Astrocyte (in vitro differentiated cells and primary cell): ENCODE results near the gene NFATC1. TPM values are rescaled to one million over a fixed set of nuclear protein-coding genes. Genes with fewer than 3 reads are reported as not detected.

Experiments used
- DNase-seq: peaks from one replicate; pipeline ENCODE4 v3.0.0-alpha.2; 2010; ENCODE audit warnings: low read depth
- FAIRE-seq: peaks from 2 replicates; lab custom pipeline; 2011; peaks lifted over from hg19 to GRCh38; lab: Jason Lieb, UNC
- H2AFZ ChIP-seq: 2 replicates; pipeline ENCODE4 v1.6.0; 2012; ENCODE audit warnings: low read depth, low read length, inconsistent platforms
- H3K27ac ChIP-seq: 2 replicates; pipeline ENCODE4 v1.5.1; 2011; ENCODE audit warnings: low read depth, low read length, inconsistent platforms
- H3K27me3 ChIP-seq: 2 replicates; pipeline ENCODE4 v1.6.0; 2011; ENCODE audit warnings: low read length, inconsistent platforms; ENCODE audit not compliant: insufficient read depth
- H3K36me3 ChIP-seq: 2 replicates; pipeline ENCODE4 v1.5.1; 2011; ENCODE audit warnings: low read length, inconsistent platforms; ENCODE audit not compliant: insufficient read depth
- H3K4me1 ChIP-seq: 2 replicates; pipeline ENCODE4 v1.5.1; 2011; ENCODE audit warnings: low read length, inconsistent platforms; ENCODE audit not compliant: insufficient read depth
- H3K4me2 ChIP-seq: 2 replicates; pipeline ENCODE4 v1.6.0; 2012; ENCODE audit warnings: low read length, inconsistent platforms
- H3K4me3 ChIP-seq: 2 replicates; pipeline ENCODE4 v1.5.1; 2011; ENCODE audit warnings: low read depth, mild to moderate bottlenecking, low read length, inconsistent platforms; ENCODE audit not compliant: insufficient read depth
- H3K79me2 ChIP-seq: 2 replicates; pipeline ENCODE4 v1.6.0; 2012; ENCODE audit warnings: mild to moderate bottlenecking, low read length, inconsistent platforms; ENCODE audit not compliant: insufficient read depth
- H3K9ac ChIP-seq: 2 replicates; pipeline ENCODE4 v1.6.0; 2012; ENCODE audit warnings: mild to moderate bottlenecking, low read length, inconsistent platforms
- H3K9me3 ChIP-seq: 2 replicates; pipeline ENCODE4 v1.5.1; 2012; ENCODE audit warnings: low read depth, mild to moderate bottlenecking, low read length, inconsistent platforms; ENCODE audit not compliant: insufficient read depth
- H4K20me1 ChIP-seq: 2 replicates; pipeline ENCODE4 v1.6.0; 2012; ENCODE audit warnings: low read length, inconsistent platforms; ENCODE audit not compliant: insufficient read depth
- H3K27ac Mint-ChIP-seq: one replicate; pipeline ENCODE4 v1.8.0; 2021; ENCODE audit warnings: mild to moderate bottlenecking, mixed read lengths; ENCODE audit not compliant: unreplicated experiment
- H3K27me3 Mint-ChIP-seq: one replicate; pipeline ENCODE4 v1.8.0; 2021; ENCODE audit warnings: low read depth, mixed read lengths; ENCODE audit not compliant: unreplicated experiment
- H3K36me3 Mint-ChIP-seq: one replicate; pipeline ENCODE4 v1.8.0; 2021; ENCODE audit warnings: low read depth, mixed read lengths; ENCODE audit not compliant: unreplicated experiment
- H3K4me1 Mint-ChIP-seq: one replicate; pipeline ENCODE4 v1.8.0; 2021; ENCODE audit warnings: low read depth, mixed read lengths; ENCODE audit not compliant: unreplicated experiment
- H3K4me3 Mint-ChIP-seq: one replicate; pipeline ENCODE4 v1.8.0; 2021; ENCODE audit warnings: mild to moderate bottlenecking, moderate library complexity, mixed read lengths; ENCODE audit not compliant: unreplicated experiment
- H3K9me3 Mint-ChIP-seq: one replicate; pipeline ENCODE4 v1.8.0; 2021; ENCODE audit warnings: mild to moderate bottlenecking, mixed read lengths; ENCODE audit not compliant: unreplicated experiment
- EZH2 ChIP-seq: IDR thresholded peaks from 2 replicates; pipeline ENCODE4 v1.6.1; 2012; ENCODE audit warnings: mild to moderate bottlenecking, low read length, inconsistent platforms; ENCODE audit not compliant: insufficient read depth
- total RNA-seq: library from RNA; stranded (reverse); gene quantifications from 2 replicates; pipeline ENCODE4 v1.2.1, GENCODE V29; 2021
- TF ChIP-seq, protein P1 (sequence below): IDR thresholded peaks from 2 replicates; pipeline ENCODE4 v1.5.1; 2011; ENCODE audit warnings: low read depth, mild to moderate bottlenecking, inconsistent platforms, low read length, moderate library complexity; ENCODE audit not compliant: insufficient read depth

Gene NFATC1
- total RNA-seq, 1 donor from 2014 or later = 11.0 TPM

DNA sequence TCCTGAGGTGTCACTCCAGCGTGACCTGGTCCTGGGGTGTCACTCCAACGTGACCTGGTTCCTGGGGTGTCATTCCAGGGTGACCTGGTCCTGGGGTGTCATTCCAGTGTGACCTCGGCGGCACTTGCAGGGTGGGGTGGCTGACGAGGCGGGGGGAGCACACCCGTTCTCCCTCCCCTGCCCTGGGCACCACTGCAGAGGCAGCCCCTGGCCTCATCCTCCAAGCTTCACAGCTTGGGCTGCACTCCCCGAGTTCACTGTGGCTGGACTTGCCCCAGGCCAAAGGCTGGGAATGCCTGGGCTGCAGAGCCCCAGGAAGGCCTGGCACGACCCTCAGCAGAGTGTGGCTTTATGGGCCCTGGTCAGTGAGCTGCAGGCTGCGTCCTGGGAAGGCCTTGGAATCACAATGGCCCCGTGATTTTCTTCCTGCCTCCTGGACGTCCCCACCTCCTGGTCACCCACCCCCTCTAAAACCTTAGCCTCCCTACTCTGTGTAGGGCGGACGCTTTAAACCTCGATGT is 88.3 kb downstream of the NFATC1 start:
- Mint-ChIP-seq H3K36me3 (no peaks in the 10 kb centered on the region), H3K27ac (peak overlapping the region; percentile 38), H3K4me3 (no peak overlapping the region), H3K9me3 (no peaks in the 10 kb centered on the region), H3K27me3 (no peaks in the 10 kb centered on the region), H3K4me1 (peaks cover 15% of the 10 kb centered on the region)
- no peaks in the 10 kb centered on the region for H3K9me3 ChIP-seq
- H4K20me1 ChIP-seq = no peaks in the 10 kb centered on the region
- no peak overlapping the region for H3K4me3 ChIP-seq
- no peak for FAIRE-seq
- H3K4me2 ChIP-seq = peak overlapping the region; percentile 88
- H3K9ac ChIP-seq = peak overlapping the region; percentile 83
- peak overlapping the region; percentile 92 for H3K27ac ChIP-seq
- no peak for TF ChIP-seq EZH2
- TF ChIP-seq, protein P1, sequence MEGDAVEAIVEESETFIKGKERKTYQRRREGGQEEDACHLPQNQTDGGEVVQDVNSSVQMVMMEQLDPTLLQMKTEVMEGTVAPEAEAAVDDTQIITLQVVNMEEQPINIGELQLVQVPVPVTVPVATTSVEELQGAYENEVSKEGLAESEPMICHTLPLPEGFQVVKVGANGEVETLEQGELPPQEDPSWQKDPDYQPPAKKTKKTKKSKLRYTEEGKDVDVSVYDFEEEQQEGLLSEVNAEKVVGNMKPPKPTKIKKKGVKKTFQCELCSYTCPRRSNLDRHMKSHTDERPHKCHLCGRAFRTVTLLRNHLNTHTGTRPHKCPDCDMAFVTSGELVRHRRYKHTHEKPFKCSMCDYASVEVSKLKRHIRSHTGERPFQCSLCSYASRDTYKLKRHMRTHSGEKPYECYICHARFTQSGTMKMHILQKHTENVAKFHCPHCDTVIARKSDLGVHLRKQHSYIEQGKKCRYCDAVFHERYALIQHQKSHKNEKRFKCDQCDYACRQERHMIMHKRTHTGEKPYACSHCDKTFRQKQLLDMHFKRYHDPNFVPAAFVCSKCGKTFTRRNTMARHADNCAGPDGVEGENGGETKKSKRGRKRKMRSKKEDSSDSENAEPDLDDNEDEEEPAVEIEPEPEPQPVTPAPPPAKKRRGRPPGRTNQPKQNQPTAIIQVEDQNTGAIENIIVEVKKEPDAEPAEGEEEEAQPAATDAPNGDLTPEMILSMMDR = no peak
- no peak for DNase-seq
- H3K4me1 ChIP-seq = peaks cover 25% of the 10 kb centered on the region
- H2AFZ ChIP-seq = no peak overlapping the region
- H3K27me3 ChIP-seq = no peaks in the 10 kb centered on the region
- no peaks in the 10 kb centered on the region for H3K79me2 ChIP-seq
- no peaks in the 10 kb centered on the region for H3K36me3 ChIP-seq

DNA sequence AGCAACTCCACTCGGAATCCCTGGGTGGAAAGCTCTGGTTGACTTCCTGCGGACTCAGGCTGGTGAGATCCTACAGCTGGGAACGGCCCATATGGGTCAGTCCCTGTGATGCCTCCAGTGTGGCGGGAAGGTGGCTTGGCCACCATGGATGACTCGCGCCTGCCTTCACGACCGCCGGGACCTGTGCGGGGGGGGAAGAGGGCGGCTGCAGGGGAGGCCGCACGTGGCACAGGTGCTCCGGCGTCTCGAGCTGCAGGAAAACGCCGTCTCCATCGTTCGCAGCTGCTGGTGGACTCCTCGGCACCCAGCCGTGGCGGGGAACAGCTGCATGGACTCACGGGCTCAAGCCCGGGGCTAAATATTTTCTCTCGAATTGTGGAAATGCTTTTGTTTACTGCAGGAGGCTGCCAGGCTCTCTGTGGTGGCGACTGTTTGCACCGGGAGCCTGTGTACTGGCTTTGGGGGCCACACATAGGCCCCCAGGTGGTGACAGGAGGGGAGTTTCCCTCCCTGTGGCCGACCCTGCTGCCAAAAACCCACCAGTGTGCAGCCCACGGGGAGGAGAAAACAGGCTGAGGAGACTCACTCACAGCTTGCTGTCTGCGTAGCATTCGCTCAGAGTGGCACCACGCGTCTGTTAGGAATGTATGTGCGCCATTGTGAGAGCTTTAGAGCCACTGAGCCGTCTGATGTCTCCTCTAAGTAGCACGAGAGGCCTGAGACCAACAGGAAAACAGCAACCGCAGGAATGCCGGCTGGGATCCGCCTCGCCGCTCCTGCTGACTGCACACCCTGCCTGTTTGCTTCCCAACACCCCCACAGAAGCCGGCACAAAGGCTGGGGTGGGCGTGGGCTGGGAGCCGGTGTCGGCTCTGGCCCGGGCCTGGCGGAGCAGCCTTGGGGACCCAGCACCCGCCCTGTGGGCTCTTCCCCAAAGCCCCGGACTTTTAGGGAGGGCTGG is 89.2 kb downstream of the NFATC1 start:
- H4K20me1 ChIP-seq = no peaks in the 10 kb centered on the region
- H3K4me1 ChIP-seq = peaks cover 25% of the 10 kb centered on the region
- no peak for TF ChIP-seq EZH2
- TF ChIP-seq, protein P1 = no peak
- no peaks in the 10 kb centered on the region for H3K36me3 ChIP-seq
- peak overlapping the region; percentile 92 for H3K27ac ChIP-seq
- peak overlapping the region; percentile 72 for H2AFZ ChIP-seq
- H3K79me2 ChIP-seq = no peaks in the 10 kb centered on the region
- peak overlapping the region; percentile 49 for H3K4me3 ChIP-seq
- H3K36me3 Mint-ChIP-seq = peaks cover 3% of the 10 kb centered on the region
- peak; percentile 85 for FAIRE-seq
- peak; percentile 99 for DNase-seq
- H3K9me3 ChIP-seq = no peaks in the 10 kb centered on the region
- no peak overlapping the region for H3K4me3 Mint-ChIP-seq
- peak overlapping the region; percentile 72 for H3K27ac Mint-ChIP-seq
- no peaks in the 10 kb centered on the region for H3K9me3 Mint-ChIP-seq
- peaks cover 15% of the 10 kb centered on the region for H3K4me1 Mint-ChIP-seq
- no peaks in the 10 kb centered on the region for H3K27me3 ChIP-seq
- H3K4me2 ChIP-seq = peak overlapping the region; percentile 88
- H3K27me3 Mint-ChIP-seq = no peaks in the 10 kb centered on the region
- H3K9ac ChIP-seq = peak overlapping the region; percentile 83
